ACHN (cell line): ENCODE results near the gene KRT35.

ENCODE experiments used
- DNase-seq: peaks from one replicate; pipeline ENCODE4 v3.0.0-alpha.2; 2015
- in situ Hi-C: cut with HindIII; loops from 2 replicates; pipeline ENCODE4 v1.10.0; 2017; ENCODE audit warnings: low sequenced_read_pairs, low pct_ligation_motif_present, low pct_unique_long_range_greater_than_20kb

Gene KRT35

GRCh38 chr17:41516147-41516829 is 35.3 kb upstream of the KRT35 start:
- DNase-seq = no peak
- in situ Hi-C loops = no loop called here

- no peak for DNase-seq
- in situ Hi-C loops = no loop called here
These were observed 32.2 kb upstream of the KRT35 start for GRCh38 chr17:41513168-41513547.

- DNase-seq = no peak
- in situ Hi-C loops = no loop called here
These were observed 31.7 kb upstream of the KRT35 start for GRCh38 chr17:41512546-41513167.

- no peak for DNase-seq
- in situ Hi-C loops = no loop called here
These were observed 30.8 kb upstream of the KRT35 start for GRCh38 chr17:41511716-41512115.

- in situ Hi-C loops = no loop called here
- DNase-seq = no peak
These were observed 30.2 kb upstream of the KRT35 start for GRCh38 chr17:41511116-41511515.

GRCh38 chr17:41510251-41511065 is 29.5 kb upstream of the KRT35 start:
- in situ Hi-C loops = no loop called here
- no peak for DNase-seq

GRCh38 chr17:41507315-41507880 is 26.4 kb upstream of the KRT35 start:
- no peak for DNase-seq
- in situ Hi-C loops = no loop called here

- DNase-seq = no peak
- in situ Hi-C loops = no loop called here
These were observed 25.1 kb upstream of the KRT35 start for GRCh38 chr17:41505809-41506767.

- no peak for DNase-seq
- in situ Hi-C loops = no loop called here
These were observed 24.3 kb upstream of the KRT35 start, which contains the start of gene KRT13 for GRCh38 chr17:41505007-41505808. KRT13 (minus strand) TSS chr17:41505612; CDS start chr17:41505550, 62 bp downstream.

GRCh38 chr17:41504246-41504977 is 23.5 kb upstream of the KRT35 start:
- DNase-seq = no peak
- in situ Hi-C loops = no loop called here

GRCh38 chr17:41503202-41503601 is 22.3 kb upstream of the KRT35 start:
- in situ Hi-C loops = no loop called here
- DNase-seq = no peak

- DNase-seq = peak; percentile 53
- in situ Hi-C loops = no loop called here
These were observed 19.4 kb upstream of the KRT35 start for GRCh38 chr17:41500131-41500911.

- no peak for DNase-seq
- in situ Hi-C loops = no loop called here
These were observed 18.8 kb upstream of the KRT35 start for GRCh38 chr17:41499714-41500113.

- no peak for DNase-seq
- in situ Hi-C loops = no loop called here
These were observed 17.3 kb upstream of the KRT35 start for GRCh38 chr17:41498276-41498675.

GRCh38 chr17:41496803-41497484 is 16.0 kb upstream of the KRT35 start:
- DNase-seq = peak; percentile 97
- in situ Hi-C loops = no loop called here

GRCh38 chr17:41494524-41494923 is 13.6 kb upstream of the KRT35 start:
- DNase-seq = no peak
- in situ Hi-C loops = no loop called here
